ENCODE data around the gene VAMP8.
"Not testable (repeated sequence)": the region's sequence is repeated elsewhere in the genome, so short reads cannot be mapped to it uniquely, and the experiment has no call there.

The VAMP8 gene

DNA sequence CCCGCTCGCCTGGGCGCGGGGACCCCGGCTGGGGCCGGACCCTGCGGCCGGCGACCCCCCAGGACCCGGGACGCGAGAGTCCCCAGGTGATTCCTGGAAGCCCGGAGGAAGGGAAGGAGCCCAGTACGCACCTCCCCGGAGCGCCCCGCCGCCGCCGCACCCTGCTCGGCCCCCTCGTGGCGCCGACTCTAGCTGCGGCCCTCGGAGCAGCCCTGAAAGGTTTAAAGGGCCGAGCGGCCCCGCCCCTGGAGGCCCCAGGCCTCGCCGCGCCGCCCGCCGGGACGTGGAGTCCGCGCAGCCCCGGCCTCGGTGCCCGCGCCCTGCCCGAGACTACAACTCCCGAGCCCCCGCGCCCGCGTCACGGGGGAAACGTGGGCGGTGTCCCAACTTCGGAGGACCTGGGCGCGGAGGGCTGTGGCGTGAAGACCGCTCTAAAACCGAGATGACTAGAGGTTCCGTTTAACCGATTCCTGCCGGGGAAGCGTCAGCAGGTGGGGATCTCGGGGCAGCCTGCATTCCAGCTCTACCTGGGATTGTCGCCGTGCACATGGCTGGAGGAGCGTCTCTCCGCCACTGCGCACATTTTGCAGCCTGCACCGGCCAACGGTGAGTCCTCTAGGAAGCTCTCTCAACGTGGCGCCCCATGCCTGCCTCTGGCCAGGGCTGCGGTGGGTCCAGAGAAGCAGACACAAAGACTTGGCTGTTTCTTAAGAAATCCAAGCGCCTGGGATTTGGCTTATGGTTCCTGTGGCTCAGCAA, 25.3 kb downstream of the VAMP8 start, which contains the start of gene TMEM150A:
TSS of gene TMEM150A (minus strand) at position 223 of the 759 bp plus-strand sequence. CDS start 750 bp downstream, outside the sequence.
- peaks cover 15% of the 10 kb centered on the region for H3K36me3 ChIP-seq (ENCODE audit: control insufficient read depth, low read depth, low read length)
- no peaks in the 10 kb centered on the region for H3K27me3 ChIP-seq (ENCODE audit: control insufficient read depth, insufficient read depth, low read length)
- peak within 1 kb of the TSS; percentile 84 for H3K9ac ChIP-seq (ENCODE audit: low read length)
- H3K27ac ChIP-seq (ENCODE audit: low read length), result no peak within 1 kb of the TSS
- no peaks in the 10 kb centered on the region for H3K4me1 ChIP-seq (ENCODE audit: control insufficient read depth, low read depth, low read length)
- H3K9me3 ChIP-seq (ENCODE audit: control insufficient read depth, low read depth, low read length), result no peaks in the 10 kb centered on the region
- H3K4me3 ChIP-seq (ENCODE audit: low read length), result peak within 1 kb of the TSS; percentile 93

DNA sequence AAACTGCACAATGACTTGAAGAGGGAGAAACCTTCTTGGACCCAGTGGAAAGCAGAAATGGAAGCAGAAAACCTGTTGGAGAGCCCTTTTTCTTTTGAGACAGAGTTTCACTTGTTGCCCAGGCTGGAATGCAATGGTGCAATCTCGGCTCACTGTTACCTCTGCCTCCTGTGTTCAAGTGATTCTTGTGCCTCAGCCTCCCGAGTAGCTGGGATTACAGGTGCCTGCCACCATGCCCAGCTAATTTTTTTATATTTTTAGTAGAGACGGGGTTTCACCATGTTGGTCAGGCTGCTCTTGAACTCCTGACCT, 26.7 kb downstream of the VAMP8 start:
- not testable (repeated sequence) for H3K27ac ChIP-seq (ENCODE audit: low read length); H3K4me1 ChIP-seq (ENCODE audit: control insufficient read depth, low read depth, low read length); H3K9ac ChIP-seq (ENCODE audit: low read length); H3K27me3 ChIP-seq (ENCODE audit: control insufficient read depth, insufficient read depth, low read length); H3K4me3 ChIP-seq (ENCODE audit: low read length); H3K9me3 ChIP-seq (ENCODE audit: control insufficient read depth, low read depth, low read length)
- peaks cover 18% of the 10 kb centered on the region for H3K36me3 ChIP-seq (ENCODE audit: control insufficient read depth, low read depth, low read length)

DNA sequence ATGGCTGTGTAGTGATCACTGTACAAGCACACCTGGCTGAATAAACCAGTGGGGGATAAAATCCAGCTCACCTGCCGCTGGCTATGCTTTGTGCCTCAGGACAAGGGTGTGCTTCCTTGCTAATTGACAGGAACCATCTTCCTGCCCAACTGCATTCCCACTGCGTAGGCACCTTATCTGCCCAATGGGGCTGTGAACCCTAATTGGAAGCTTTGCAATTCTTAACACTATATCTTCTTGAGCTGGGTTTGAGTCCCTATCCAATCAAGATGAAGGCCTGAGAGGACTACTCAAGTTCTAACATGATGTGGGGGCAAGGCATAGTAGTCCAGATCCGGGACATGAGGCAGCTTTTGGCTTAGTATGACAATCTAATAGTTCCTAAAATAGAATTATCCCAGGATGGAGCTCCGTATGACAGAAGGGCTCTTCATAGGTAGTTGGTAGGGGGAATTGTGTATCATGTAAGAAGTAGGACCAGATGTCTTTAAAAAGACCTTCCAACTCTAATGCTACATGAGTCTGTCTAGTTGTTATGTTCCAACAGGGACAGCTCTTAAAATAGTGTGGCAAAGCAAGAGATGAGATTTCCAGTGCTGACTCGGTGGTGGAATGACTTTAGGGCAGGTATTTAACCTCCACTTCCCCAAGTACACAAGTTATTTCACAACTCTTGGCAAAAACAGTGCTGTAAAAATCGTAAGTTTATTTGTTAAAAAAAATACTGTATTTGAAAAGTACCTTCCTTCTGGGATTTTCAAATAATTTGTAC, 27.4 kb downstream of the VAMP8 start:
- Histone ChIP-seq H3K9ac (ENCODE audit: low read length) (no peak overlapping the region), H3K4me3 (ENCODE audit: low read length) (no peak overlapping the region), H3K36me3 (ENCODE audit: control insufficient read depth, low read depth, low read length) (peaks cover 20% of the 10 kb centered on the region), H3K27ac (ENCODE audit: low read length) (no peak overlapping the region), H3K27me3 (ENCODE audit: control insufficient read depth, insufficient read depth, low read length) (no peaks in the 10 kb centered on the region), H3K9me3 (ENCODE audit: control insufficient read depth, low read depth, low read length) (no peaks in the 10 kb centered on the region), H3K4me1 (ENCODE audit: control insufficient read depth, low read depth, low read length) (no peaks in the 10 kb centered on the region)

DNA sequence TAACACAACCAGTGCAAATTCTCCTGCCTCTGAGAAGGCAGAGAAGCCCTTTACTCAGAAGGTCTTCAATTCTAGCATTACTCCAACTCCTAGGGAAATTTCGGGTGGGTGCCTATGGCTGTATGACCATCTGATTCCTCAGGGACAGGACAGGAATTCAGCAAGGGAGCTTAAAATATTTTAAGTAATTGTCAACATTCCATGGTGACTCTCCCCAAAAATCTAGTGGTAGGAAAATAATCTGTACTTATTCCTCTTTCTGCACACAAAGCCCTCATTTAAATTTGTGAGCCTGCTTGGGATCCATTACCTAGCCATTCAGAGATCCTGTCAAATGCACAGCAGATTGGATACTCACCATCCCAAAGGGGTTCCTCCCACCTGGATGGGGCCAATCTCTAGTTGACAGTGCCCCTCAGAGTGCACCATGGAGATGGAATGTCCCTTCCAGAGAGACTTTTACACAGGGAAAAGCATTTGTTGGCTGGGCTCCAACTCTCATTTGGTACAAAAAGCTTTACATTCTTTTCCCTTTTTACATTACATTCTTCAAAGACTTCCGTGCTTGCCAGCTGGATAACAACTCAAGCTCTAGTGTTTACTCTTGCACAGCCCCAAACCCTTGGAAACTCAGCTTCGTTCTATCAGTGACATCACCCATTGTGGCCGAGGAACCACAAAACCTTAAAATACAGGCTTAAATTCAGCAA, 28.2 kb downstream of the VAMP8 start:
- Histone ChIP-seq H3K36me3 (ENCODE audit: control insufficient read depth, low read depth, low read length) (peaks cover 20% of the 10 kb centered on the region), H3K27me3 (ENCODE audit: control insufficient read depth, insufficient read depth, low read length) (no peaks in the 10 kb centered on the region), H3K9me3 (ENCODE audit: control insufficient read depth, low read depth, low read length) (no peaks in the 10 kb centered on the region), H3K4me3 (ENCODE audit: low read length) (no peak overlapping the region), H3K27ac (ENCODE audit: low read length) (no peak overlapping the region), H3K9ac (ENCODE audit: low read length) (no peak overlapping the region), H3K4me1 (ENCODE audit: control insufficient read depth, low read depth, low read length) (no peaks in the 10 kb centered on the region)

DNA sequence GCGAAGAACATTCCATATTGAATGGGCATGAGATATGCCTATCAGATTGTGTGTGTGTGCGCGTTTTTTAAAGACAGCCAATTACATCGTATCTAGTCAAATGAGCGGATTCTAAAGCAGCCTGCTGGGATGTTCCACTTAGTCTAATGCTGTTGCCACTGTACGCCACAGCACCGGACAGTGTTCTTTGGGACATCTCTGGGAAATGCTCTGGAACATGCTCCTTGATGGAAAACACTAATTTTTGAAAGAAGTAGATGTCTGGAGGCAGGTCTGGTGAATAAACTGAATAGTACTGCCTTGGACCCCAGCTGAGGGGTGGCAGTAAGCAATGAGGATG, 28.7 kb downstream of the VAMP8 start:
- H3K27ac ChIP-seq (ENCODE audit: low read length), result no peak overlapping the region

DNA sequence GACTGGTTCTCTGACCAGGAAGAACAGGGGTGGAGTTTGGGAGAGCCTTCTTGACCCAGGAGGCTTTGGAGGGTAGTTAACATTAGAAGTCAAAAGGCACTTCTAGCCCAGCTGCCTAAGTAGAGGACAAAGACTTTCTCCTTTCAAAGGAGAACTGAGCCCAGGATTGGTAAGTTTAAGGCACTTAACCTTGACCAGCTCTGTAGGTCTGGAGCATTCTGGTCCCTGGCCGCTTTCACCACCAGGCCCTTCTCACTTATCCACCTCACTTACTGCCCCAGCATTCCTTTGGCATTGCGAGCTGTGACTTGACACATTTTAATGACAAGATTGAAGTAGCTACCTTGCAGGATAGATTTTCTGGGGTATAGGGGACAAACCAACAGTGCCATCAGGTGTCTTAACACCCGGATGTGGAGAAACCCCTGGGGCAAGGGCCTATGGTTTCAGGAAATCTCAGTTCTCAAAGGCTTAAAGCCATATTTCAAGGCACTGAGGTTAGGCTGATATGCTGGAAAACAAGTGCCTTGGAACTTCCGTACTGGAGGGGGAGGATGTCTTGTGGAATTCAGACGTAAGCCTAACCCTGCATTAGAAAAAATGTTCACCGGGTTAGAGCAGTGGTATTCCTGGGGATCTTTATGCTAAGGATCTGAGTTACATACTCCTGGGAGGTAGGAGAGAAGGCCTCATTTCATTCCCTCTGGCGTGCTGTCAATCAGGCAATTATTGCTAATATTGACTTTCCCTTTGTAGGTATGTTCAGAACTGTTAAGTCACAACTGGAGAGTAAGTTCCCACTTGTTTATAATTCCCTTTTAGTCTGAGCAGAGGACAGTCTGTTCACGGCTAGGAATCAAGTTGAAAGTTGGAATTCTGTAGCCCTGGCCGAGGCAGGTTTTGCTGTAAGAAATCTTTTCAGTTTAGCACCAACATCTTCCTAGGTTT, 30.2 kb downstream of the VAMP8 start:
- H3K9ac ChIP-seq (ENCODE audit: low read length), result no peak overlapping the region
- H3K4me1 ChIP-seq (ENCODE audit: control insufficient read depth, low read depth, low read length), result no peaks in the 10 kb centered on the region
- no peak overlapping the region for H3K4me3 ChIP-seq (ENCODE audit: low read length)
- peaks cover 20% of the 10 kb centered on the region for H3K36me3 ChIP-seq (ENCODE audit: control insufficient read depth, low read depth, low read length)
- H3K27ac ChIP-seq (ENCODE audit: low read length), result no peak overlapping the region
- H3K9me3 ChIP-seq (ENCODE audit: control insufficient read depth, low read depth, low read length), result no peaks in the 10 kb centered on the region
- H3K27me3 ChIP-seq (ENCODE audit: control insufficient read depth, insufficient read depth, low read length), result no peaks in the 10 kb centered on the region

More for the DNA sequence above, 28.7 kb downstream of the VAMP8 start:
- no peaks in the 10 kb centered on the region for H3K27me3 ChIP-seq (ENCODE audit: control insufficient read depth, insufficient read depth, low read length)
- no peaks in the 10 kb centered on the region for H3K9me3 ChIP-seq (ENCODE audit: control insufficient read depth, low read depth, low read length)
- no peaks in the 10 kb centered on the region for H3K4me1 ChIP-seq (ENCODE audit: control insufficient read depth, low read depth, low read length)
- H3K9ac ChIP-seq (ENCODE audit: low read length), result no peak overlapping the region
- H3K4me3 ChIP-seq (ENCODE audit: low read length), result no peak overlapping the region
- H3K36me3 ChIP-seq (ENCODE audit: control insufficient read depth, low read depth, low read length), result peaks cover 20% of the 10 kb centered on the region

DNA sequence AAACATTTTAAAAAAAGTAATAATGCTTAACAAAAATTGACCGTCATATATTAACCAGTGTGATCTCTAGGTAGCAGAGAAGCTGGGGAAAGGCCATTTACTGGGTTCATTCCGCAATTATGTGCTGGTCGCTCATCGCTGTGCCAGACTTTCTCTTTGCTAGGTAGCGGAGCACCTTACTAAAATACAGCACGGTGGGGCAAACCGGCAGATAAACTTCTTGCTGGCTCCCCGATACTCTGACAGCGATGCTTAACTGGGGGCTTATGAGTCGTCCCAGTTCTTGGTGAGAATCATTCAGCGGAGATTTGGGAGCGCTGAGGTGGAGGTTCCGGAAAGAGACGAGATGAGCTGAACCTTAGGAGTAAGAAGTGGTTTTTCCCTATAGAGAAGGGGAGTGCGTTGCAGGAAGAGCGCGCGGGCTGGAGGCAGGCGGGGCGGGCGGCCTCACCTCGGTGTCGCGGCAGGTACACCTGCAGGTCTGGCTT, 33.9 kb downstream of the VAMP8 start:
- Histone ChIP-seq H3K4me3 (ENCODE audit: low read length) (peak overlapping the region; percentile 94), H3K4me1 (ENCODE audit: control insufficient read depth, low read depth, low read length) (no peaks in the 10 kb centered on the region), H3K27me3 (ENCODE audit: control insufficient read depth, insufficient read depth, low read length) (no peaks in the 10 kb centered on the region), H3K36me3 (ENCODE audit: control insufficient read depth, low read depth, low read length) (peaks cover 20% of the 10 kb centered on the region), H3K9me3 (ENCODE audit: control insufficient read depth, low read depth, low read length) (no peaks in the 10 kb centered on the region), H3K27ac (ENCODE audit: low read length) (no peak overlapping the region), H3K9ac (ENCODE audit: low read length) (peak overlapping the region; percentile 75)

DNA sequence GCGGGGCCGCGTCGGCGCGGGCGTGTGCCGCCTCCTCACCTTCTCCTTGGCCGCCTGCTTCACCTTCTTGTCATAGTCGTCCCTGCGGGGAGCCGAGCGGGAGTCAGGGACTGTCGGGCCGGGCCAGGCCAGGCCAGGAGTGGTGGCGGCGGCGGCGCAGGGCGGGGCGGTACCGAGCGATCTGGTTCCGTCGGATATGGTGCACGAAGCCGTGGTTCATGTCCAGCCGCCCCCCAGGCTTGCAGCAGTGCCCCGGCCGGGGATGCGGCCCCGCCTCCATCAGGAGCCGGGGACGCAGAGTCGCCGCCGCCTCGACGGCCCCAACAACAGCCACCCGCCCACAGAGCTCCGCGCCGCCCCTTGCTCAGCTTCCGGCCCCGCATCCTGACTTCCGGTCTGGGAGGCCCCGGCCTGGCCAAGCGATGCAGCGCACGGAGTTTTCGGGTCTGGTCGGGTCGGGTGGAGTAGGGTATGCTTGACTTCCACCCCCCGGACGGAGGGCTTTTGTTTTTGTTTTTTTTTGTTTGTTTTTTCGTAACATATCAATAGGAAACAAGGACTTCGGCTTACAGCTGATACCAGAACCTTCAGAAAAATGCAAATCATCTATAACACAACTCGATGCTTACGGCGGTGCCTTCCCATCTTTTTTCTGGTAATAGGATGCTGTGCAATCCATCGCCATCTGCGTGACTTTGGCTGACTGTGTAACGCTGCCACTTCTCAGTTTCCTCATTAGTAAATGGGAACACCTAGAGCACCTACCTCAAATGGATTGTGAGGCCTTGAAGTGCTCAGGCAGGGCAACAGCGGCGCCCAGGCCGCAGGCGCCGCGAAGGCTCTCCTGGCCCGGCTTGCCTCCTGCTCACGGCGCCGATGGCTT, 34.6 kb downstream of the VAMP8 start, which contains the start of gene C2orf68:
TSS of gene C2orf68 (minus strand) at position 362 of the 883 bp plus-strand sequence. CDS start at position 280, 82 bp downstream.
- H3K9me3 ChIP-seq (ENCODE audit: control insufficient read depth, low read depth, low read length), result no peaks in the 10 kb centered on the region
- peaks cover 20% of the 10 kb centered on the region for H3K36me3 ChIP-seq (ENCODE audit: control insufficient read depth, low read depth, low read length)
- H3K4me1 ChIP-seq (ENCODE audit: control insufficient read depth, low read depth, low read length), result no peaks in the 10 kb centered on the region
- no peaks in the 10 kb centered on the region for H3K27me3 ChIP-seq (ENCODE audit: control insufficient read depth, insufficient read depth, low read length)
- peak within 1 kb of the TSS; percentile 91 for H3K27ac ChIP-seq (ENCODE audit: low read length)
- peak within 1 kb of the TSS; percentile 75 for H3K9ac ChIP-seq (ENCODE audit: low read length)
- peak within 1 kb of the TSS; percentile 94 for H3K4me3 ChIP-seq (ENCODE audit: low read length)

DNA sequence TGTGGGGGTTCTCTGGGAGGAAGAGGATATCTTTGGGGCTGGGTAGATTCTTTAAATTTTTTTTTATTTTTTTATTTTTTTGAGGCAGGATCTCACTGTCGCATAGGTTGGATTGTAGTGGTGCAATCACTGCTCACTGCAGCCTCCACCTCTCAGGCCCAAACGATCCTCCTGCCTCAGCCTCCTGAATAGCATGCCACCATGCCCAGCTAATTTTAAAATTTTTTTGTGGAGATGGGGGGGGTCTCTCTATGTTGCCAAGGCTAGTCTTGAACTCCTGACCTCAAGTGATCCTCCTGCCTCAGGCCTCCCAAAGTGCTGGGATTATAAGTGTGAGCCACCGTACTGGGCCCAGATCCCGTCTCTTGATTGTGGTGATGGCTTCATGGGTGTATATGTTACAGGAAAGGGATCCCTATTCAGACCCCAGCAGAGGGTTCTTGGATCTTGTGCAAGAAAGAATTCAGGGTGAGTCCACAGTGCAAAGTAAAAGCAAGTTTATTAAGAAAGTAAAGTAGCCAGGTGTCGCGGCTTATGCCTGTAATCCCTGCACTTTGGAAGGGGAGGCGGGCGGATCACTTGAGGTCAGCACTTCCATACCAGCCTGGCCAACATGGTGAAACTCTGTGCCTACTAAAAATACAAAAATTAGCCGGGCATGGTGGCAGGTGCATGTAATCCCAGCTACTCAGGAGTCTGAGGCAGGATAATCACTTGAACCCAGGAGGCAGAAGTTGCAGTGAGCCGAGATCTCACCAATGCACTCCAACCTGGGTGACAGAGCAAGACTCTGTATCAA, 36.5 kb downstream of the VAMP8 start:
- H3K27me3 ChIP-seq (ENCODE audit: control insufficient read depth, insufficient read depth, low read length), result no peaks in the 10 kb centered on the region
- H3K27ac ChIP-seq (ENCODE audit: low read length), result no peak overlapping the region
- no peak overlapping the region for H3K4me3 ChIP-seq (ENCODE audit: low read length)
- no peaks in the 10 kb centered on the region for H3K9me3 ChIP-seq (ENCODE audit: control insufficient read depth, low read depth, low read length)
- H3K36me3 ChIP-seq (ENCODE audit: control insufficient read depth, low read depth, low read length), result peaks cover 14% of the 10 kb centered on the region
- peaks cover 6% of the 10 kb centered on the region for H3K4me1 ChIP-seq (ENCODE audit: control insufficient read depth, low read depth, low read length)
- H3K9ac ChIP-seq (ENCODE audit: low read length), result no peak overlapping the region

Data from iPS-18a (cell line).